DND-41 (cell line): ENCODE results near the gene RTF1.

Experiments
- ATAC-seq: fragments of 200-7000 bp; cut with Tn5 transposase; 3 replicates; pipeline ENCODE4 v1.9.1; 2021; ENCODE audit warnings: low read depth; ENCODE audit not compliant: insufficient read depth
- DNase-seq: peaks from one replicate; pipeline ENCODE4 v3.0.0-alpha.2; 2020
- H2AFZ ChIP-seq: 2 replicates; pipeline ENCODE4 v1.6.0; 2012; ENCODE audit warnings: low read depth, low read length
- H3K27ac ChIP-seq: 2 replicates; pipeline ENCODE4 v1.5.1; 2012; ENCODE audit warnings: low read length, inconsistent platforms
- H3K27me3 ChIP-seq: fragments of 200-600 bp; sonication (generic); 2 replicates; pipeline ENCODE4 v1.6.0; 2012; ENCODE audit warnings: low read length, mild to moderate bottlenecking, inconsistent platforms; ENCODE audit not compliant: insufficient read depth, poor library complexity
- H3K36me3 ChIP-seq: 2 replicates; pipeline ENCODE4 v1.5.1; 2012; ENCODE audit warnings: low read length, inconsistent platforms; ENCODE audit not compliant: insufficient read depth
- H3K4me1 ChIP-seq: 2 replicates; pipeline ENCODE4 v1.5.1; 2012; ENCODE audit warnings: mild to moderate bottlenecking, low read length; ENCODE audit not compliant: insufficient read depth
- H3K4me2 ChIP-seq: 2 replicates; pipeline ENCODE4 v1.6.0; 2012; ENCODE audit warnings: mild to moderate bottlenecking, moderate library complexity, low read length, inconsistent platforms; ENCODE audit not compliant: insufficient read depth
- H3K4me3 ChIP-seq, 2 experiments: fragments of 200-600 bp in 1 of 2; shearing (Covaris generic) in 1 of 2; 2 replicates each; pipeline ENCODE4 v1.5.1; 2012 to 2016; ENCODE audit warnings: inconsistent platforms in 2 of 2, low read length in 2 of 2, mild to moderate bottlenecking in 2 of 2, low read depth in 1 of 2, moderate library complexity in 1 of 2
- H3K79me2 ChIP-seq: 2 replicates; pipeline ENCODE4 v1.6.0; 2012; ENCODE audit warnings: low read length, inconsistent platforms; ENCODE audit not compliant: insufficient read depth
- H3K9ac ChIP-seq: 2 replicates; pipeline ENCODE4 v1.6.0; 2012; ENCODE audit warnings: low read depth, mild to moderate bottlenecking, inconsistent platforms, low read length, moderate library complexity
- H3K9me3 ChIP-seq: 2 replicates; pipeline ENCODE4 v1.5.1; 2012; ENCODE audit warnings: low read length, moderate library complexity, mild to moderate bottlenecking, inconsistent platforms; ENCODE audit not compliant: insufficient read depth, severe bottlenecking
- H4K20me1 ChIP-seq: 2 replicates; pipeline ENCODE4 v1.6.0; 2012; ENCODE audit warnings: low read length; ENCODE audit not compliant: insufficient read depth
- EZH2 ChIP-seq: IDR thresholded peaks from 3 replicates; pipeline ENCODE4 v1.6.1; 2012; ENCODE audit warnings: borderline replicate concordance, low read depth, mild to moderate bottlenecking, moderate library complexity, low read length, inconsistent platforms; ENCODE audit not compliant: severe bottlenecking
- TF ChIP-seq, protein P1 (sequence below): IDR thresholded peaks from 2 replicates; pipeline ENCODE4 v1.5.1; 2012; ENCODE audit warnings: borderline replicate concordance, low read length, moderate library complexity, mild to moderate bottlenecking; ENCODE audit not compliant: poor library complexity, severe bottlenecking; ENCODE audit errors: extremely low read depth

Gene RTF1

GRCh38 chr15:41502795-41503668 lies 86.1 kb downstream of the RTF1 start:
- no peaks in the 10 kb centered on the region for H4K20me1 ChIP-seq
- no peak overlapping the region for H3K9ac ChIP-seq
- TF ChIP-seq EZH2 = no peak
- TF ChIP-seq, protein P1, sequence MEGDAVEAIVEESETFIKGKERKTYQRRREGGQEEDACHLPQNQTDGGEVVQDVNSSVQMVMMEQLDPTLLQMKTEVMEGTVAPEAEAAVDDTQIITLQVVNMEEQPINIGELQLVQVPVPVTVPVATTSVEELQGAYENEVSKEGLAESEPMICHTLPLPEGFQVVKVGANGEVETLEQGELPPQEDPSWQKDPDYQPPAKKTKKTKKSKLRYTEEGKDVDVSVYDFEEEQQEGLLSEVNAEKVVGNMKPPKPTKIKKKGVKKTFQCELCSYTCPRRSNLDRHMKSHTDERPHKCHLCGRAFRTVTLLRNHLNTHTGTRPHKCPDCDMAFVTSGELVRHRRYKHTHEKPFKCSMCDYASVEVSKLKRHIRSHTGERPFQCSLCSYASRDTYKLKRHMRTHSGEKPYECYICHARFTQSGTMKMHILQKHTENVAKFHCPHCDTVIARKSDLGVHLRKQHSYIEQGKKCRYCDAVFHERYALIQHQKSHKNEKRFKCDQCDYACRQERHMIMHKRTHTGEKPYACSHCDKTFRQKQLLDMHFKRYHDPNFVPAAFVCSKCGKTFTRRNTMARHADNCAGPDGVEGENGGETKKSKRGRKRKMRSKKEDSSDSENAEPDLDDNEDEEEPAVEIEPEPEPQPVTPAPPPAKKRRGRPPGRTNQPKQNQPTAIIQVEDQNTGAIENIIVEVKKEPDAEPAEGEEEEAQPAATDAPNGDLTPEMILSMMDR = no peak
- no peak overlapping the region for H2AFZ ChIP-seq
- H3K36me3 ChIP-seq = no peaks in the 10 kb centered on the region
- H3K27me3 ChIP-seq = no peaks in the 10 kb centered on the region
- no peak overlapping the region for H3K4me2 ChIP-seq
- DNase-seq (no peak), ATAC-seq (no peak)
- H3K4me1 ChIP-seq = no peaks in the 10 kb centered on the region
- H3K27ac ChIP-seq = no peak overlapping the region
- no peaks in the 10 kb centered on the region for H3K9me3 ChIP-seq
- no peaks in the 10 kb centered on the region for H3K79me2 ChIP-seq
- H3K4me3 ChIP-seq = no peak overlapping the region

DNA sequence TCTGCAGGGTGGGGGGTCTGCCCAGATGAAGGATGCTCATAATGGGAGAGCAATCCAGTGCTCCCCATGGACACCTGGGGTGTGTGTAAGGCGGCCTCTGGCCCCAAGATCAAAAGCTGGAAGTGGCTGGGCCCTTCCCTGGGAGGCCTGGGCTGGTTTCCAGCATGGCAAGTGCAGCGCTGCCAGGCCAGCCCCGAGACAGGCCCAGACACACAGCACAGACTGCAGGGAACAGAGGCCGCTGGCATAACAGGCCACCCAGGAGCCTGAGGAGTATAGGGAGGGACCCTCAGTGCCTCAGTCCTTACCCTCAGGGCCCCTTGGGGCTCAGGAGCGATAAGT lies 86.7 kb downstream of the RTF1 start:
- Histone ChIP-seq H3K9me3 (no peaks in the 10 kb centered on the region), H3K9ac (no peak overlapping the region), H3K27ac (no peak overlapping the region), H3K4me3 (no peak overlapping the region), H3K4me1 (no peaks in the 10 kb centered on the region), H3K36me3 (no peaks in the 10 kb centered on the region), H3K79me2 (no peaks in the 10 kb centered on the region), H4K20me1 (no peaks in the 10 kb centered on the region), H3K27me3 (no peaks in the 10 kb centered on the region), H2AFZ (no peak overlapping the region), H3K4me2 (no peak overlapping the region)
- TF ChIP-seq, protein P1 = no peak
- no peak for TF ChIP-seq EZH2
- DNase-seq (no peak), ATAC-seq (no peak)

DNA sequence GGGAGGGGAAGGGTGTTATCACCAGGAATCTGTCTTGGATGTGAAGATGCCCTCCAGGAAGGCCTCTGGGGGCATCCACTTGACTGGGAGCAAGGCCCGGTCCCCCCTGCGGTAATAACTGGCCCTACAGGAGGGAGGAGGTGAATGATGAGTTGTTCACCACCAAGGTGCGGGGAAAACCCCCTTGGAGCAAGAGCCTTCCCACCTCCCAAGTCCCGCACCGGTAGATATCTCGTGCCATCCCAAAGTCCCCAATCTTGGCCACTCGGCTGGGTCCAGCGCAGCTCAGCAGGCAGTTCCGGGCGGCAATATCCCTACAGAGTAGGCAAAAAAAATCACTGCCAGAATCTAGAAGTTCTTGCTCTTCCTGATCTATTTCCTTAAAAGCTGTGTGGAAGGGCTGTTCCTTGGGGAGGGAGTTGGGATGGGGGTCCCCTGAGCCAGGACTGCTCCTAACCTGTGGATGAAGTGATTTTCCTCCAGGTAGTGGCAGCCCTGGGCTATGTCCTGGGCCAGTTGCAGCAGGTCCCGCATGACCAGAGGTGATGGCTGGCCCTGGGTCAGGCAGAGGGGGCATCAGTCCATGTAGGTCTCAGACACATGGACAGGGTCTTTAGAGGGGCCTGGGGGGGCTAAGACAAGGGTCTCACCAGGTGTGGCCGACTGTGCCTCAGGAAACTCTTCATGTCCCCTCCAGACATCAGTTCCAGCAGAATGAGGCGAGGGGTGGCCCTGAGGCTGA lies 88.0 kb downstream of the RTF1 start:
- Histone ChIP-seq H3K79me2 (no peaks in the 10 kb centered on the region), H4K20me1 (no peaks in the 10 kb centered on the region), H3K27me3 (no peaks in the 10 kb centered on the region), H3K9ac (no peak overlapping the region), H3K4me2 (no peak overlapping the region), H3K36me3 (no peaks in the 10 kb centered on the region), H3K9me3 (no peaks in the 10 kb centered on the region), H3K27ac (no peak overlapping the region), H3K4me3 (no peak overlapping the region), H2AFZ (no peak overlapping the region), H3K4me1 (no peaks in the 10 kb centered on the region)
- no peak for TF ChIP-seq EZH2
- TF ChIP-seq, protein P1 = no peak
- DNase-seq (no peak), ATAC-seq (no peak)
